NCI-H1694 (cell line): ENCODE data around the gene ARHGAP21.
"Not testable (repeated sequence)": the region's sequence is repeated elsewhere in the genome, so short reads cannot be mapped to it uniquely, and the experiment has no call there.

Source experiments
- DNase-seq: peaks from one replicate; lab custom pipeline; 2025; lab: John Stamatoyannopoulos, UW

Gene ARHGAP21

GRCh38 chr10:24625778-24626177 lies 97.9 kb downstream of the ARHGAP21 start:
- DNase-seq: no peak

DNA sequence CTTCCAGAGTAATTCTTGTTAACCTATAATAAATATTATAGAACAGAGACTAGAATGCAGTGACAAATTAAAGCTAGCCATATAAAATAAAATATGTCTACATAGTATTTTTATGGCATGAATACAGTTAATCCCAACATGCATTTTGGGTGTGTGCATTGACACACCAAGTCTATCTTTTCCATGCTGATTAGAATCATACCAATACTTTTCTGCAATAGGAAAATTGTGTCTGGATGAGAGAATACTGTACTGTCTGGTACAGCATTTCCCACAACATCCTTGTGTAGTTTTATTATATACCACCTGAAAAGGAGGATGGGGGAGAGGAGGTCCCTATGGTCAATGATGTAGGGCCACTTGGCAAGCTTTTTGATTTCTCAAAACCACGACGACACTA lies 100.3 kb downstream of the ARHGAP21 start:
- no peak for DNase-seq

DNA sequence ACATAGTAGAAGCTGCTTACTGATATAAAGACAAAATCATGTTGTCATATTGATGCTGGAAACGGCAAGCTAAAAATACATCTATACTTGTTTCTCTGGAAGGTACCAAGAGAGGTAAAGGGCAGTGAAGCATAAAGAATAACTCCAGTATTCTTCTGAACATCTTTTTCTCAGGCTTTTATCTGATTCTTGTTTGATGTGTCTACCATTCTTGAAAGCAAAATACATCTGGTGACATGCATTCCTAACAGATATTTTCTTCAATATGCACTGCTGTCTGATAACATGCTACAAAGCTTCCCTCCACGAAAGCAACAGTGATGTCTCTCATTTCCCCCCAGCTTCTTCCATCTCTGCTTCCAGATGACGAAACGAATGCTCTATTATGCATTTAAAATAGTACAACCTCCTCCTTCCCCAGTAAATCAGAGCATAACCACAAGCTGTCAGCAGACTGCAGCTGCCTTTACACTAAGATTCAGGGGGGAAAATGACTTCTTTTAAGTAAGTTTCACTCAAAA lies 100.8 kb downstream of the ARHGAP21 start:
- no peak for DNase-seq

- DNase-seq: not testable (repeated sequence)
These were observed 102.5 kb downstream of the ARHGAP21 start for GRCh38 chr10:24621035-24621795.

DNA sequence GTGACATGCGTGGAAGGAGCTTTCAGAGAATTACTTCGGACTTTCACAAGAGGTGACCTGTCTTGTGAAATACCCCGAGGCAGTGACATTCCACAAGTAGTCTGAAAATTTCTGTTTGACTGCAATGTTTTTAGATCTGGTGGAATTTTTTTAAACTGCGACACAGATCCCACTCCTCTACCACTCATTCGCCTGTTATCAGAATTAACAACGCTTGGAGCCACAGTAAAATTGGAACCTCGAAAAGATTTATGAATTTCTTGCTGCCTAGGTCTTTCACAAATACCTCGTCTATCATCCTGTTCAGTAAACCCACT lies 103.7 kb downstream of the ARHGAP21 start:
- DNase-seq: not testable (repeated sequence)

- not testable (repeated sequence) for DNase-seq
These were observed 104.2 kb downstream of the ARHGAP21 start for GRCh38 chr10:24619291-24619993.

DNA sequence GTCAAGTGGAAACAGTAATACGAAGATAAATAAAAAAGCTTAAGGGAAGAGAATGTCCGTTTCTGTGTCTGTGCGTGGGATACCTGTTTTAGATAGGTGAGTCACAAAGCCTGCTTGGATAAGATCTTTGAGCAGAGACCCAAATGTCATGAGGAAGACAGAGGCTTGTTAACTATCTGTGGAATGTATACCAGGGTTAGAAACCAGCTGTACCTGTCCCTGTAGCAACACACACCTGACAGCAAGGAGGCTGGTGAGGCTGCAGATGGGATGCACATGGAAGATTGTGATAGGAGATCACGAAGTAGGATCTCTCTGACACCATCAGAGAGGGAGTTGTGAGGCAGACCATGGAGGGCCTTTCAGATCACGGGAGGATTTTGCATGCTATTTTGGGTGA lies 105.3 kb downstream of the ARHGAP21 start:
- DNase-seq: no peak

DNA sequence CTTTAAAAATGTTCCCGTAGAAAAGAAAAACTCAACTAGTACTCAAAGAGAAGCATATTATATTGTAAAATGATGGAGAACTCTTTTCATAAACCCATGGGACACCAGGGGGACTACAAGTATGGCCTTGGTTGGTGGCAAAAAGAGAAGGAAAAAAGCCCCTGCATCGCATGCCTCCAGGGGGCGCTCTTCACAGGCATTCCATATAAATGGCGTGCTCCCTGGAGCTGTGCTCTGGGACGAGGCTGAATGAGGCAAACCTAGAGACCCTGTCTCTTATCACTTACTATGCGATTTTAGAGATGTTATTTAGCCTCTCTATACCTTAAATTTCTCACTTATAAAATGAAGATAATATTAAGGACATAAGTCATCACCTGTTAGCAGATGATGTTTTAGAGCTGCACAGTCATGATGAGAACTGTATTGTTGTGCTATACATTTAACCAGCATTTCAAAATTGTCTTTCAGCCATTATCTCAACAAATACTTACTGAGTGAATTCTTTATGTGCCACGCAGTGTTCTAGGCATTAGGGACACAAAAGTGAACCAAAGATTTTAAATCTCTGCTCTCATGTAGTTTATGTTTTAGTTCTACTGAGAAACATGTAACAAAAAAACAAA lies 105.8 kb downstream of the ARHGAP21 start:
- peak; percentile 35 for DNase-seq

- no peak for DNase-seq
These were observed 107.2 kb downstream of the ARHGAP21 start for GRCh38 chr10:24616536-24616935.

GRCh38 chr10:24606021-24606420 lies 117.7 kb downstream of the ARHGAP21 start:
- no peak for DNase-seq

GRCh38 chr10:24605141-24605540 lies 118.5 kb downstream of the ARHGAP21 start:
- DNase-seq: no peak

GRCh38 chr10:24603333-24603732 lies 120.4 kb downstream of the ARHGAP21 start:
- DNase-seq: no peak

GRCh38 chr10:24597961-24598360 lies 125.7 kb downstream of the ARHGAP21 start:
- no peak for DNase-seq

DNA sequence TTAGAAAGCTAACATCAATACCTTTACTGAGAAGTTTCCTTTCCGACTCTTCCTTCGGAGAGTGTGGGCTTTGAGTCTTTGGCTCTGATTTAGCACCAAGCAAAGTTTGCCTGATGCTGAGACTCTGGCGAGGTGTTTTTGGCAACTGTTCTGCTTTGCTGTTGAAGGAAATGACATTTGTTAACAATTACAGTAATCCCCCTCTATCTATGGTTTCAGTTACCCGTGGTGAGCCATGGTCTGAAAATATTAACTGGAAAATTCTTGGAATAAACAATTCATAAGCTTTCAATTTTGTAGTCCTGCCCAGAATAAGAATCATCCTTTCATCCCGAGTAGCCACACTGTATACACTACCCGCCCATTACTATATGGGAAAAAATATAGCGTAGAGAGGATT lies 126.3 kb downstream of the ARHGAP21 start:
- DNase-seq: no peak

GRCh38 chr10:24596217-24596930 lies 127.3 kb downstream of the ARHGAP21 start:
- no peak for DNase-seq

- DNase-seq: no peak
These were observed 132.8 kb downstream of the ARHGAP21 start for GRCh38 chr10:24590697-24591457.

- no peak for DNase-seq
These were observed 134.4 kb downstream of the ARHGAP21 start for GRCh38 chr10:24589265-24589664.

DNA sequence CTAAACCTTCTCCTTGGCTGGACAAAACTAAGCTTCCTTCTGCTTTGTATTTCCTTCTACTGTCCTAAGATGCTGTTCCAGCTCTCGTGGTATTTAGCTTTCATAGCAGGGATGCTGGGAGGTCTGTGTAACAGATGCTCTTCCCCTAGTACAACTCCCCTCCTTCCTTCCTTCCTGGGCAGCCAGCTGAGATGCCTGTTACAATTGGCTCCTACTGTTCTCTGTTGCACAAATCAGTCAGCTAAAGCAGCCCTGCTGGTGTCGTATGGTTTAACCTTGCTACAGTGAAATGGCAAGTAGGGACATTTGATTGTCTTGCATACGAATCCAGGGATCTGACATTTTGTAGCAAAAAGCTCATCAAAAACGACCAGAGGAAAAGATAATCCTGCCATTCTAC lies 143.8 kb downstream of the ARHGAP21 start:
- no peak for DNase-seq

- DNase-seq: no peak
These were observed 144.2 kb downstream of the ARHGAP21 start for GRCh38 chr10:24579448-24579847.

GRCh38 chr10:24575481-24576002 lies 148.1 kb downstream of the ARHGAP21 start:
- no peak for DNase-seq

- no peak for DNase-seq
These were observed 149.0 kb downstream of the ARHGAP21 start for GRCh38 chr10:24574578-24575155.
